GM18519 (cell line): ENCODE results near the gene PATZ1.
"Not testable (repeated sequence)": the region's sequence is repeated elsewhere in the genome, so short reads cannot be mapped to it uniquely, and the experiment has no call there.

Experiments used
- ATAC-seq: cut with Tn5 transposase; IDR thresholded peaks from one replicate; pipeline ENCODE4 v1.9.1; 2021; ENCODE audit warnings: mild to moderate bottlenecking, moderate library complexity; ENCODE audit not compliant: unreplicated experiment, low FRiP score

Gene PATZ1

DNA sequence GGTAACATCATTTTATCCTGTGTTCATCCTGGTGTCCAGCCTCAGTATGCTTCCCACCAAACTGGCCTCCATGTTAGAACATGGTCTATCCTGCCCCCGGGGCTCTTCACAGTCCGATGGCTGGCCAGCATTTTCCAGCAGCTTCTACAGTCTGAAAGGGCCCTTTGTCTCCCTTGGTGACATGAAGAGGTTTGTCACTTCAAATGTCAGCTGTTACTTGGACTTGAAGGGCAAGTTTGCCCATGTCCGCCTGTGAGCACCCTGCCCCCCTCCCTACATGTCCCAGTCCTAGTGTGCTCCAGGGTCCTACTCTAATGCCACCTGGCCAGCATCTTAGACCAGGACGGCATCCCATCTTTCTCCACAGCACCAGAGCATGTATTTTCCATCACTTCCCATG is 24.7 kb downstream of the PATZ1 start:
- ATAC-seq: no peak

DNA sequence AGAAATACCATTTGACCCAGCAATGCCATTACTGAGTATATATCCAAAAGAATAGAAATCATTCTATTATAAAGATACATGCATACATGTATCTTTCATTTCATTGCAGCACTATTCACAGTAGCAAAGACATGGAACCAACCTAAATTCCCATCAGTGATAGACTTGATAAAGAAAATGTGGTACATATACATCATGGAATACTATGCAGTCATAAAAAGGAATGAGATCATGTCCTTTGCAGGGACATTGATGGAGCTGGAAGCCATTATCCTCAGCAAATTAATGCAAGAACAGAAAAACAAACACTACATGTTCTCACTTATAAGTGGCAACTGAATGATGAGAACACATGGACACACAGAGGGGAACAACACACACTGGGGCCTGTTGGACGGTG is 31.9 kb downstream of the PATZ1 start:
- ATAC-seq: not testable (repeated sequence)

DNA sequence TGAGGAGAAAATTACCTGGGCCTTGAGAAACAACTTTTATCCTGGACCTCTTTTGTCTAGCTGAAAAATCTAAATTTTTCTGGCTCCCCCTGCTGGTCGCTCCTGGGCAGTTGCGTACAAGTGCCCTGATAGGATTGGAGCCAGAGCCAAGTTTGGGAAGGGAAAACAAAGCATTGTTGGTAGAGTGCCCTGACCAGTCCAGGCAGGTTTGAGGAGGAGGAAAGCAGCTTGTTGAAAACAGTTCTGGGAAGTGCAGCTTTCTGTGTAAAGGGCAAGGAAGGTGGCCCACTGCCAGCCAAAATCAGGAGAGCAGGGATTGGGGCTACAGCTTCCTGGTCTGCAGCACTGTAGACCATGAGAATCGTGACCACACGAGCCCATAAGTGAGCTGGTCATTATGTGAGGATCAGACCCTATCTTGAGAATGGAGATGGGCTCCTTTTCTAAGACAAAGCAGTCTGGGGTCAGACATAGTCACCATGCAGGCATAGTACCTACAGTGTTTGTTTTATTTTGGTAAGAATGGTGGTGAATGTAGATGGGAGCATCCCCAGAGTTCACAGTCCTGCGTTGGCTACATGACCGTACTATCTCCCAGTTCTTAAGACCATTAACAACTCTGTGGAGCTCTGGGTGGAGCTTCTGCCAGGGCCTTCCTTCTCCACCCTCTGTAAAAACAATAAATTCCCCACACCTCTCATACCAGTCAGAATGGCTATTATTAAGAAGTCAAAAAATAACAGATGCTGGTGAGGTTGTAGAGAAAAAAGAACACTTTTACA is 32.6 kb downstream of the PATZ1 start:
- no peak for ATAC-seq

DNA sequence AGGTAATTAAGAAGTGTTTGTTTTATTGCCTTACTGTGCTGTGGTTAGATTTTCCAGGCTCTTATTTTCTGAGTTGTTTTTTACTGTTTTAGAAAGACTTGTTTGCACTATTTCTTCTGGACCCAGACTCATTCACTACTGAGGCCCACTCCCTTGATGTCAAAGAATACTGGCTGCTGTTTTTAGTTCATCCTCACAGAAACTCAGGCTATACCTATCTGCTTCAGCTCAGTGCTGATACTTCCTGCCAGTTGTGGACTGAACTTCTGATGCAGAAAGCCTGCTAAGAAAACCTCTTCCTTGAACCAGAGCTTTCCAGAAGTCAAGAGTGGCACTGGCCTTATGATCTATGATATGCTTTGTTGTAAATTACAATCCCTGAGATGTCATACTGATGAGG is 38.0 kb downstream of the PATZ1 start:
- ATAC-seq: no peak

DNA sequence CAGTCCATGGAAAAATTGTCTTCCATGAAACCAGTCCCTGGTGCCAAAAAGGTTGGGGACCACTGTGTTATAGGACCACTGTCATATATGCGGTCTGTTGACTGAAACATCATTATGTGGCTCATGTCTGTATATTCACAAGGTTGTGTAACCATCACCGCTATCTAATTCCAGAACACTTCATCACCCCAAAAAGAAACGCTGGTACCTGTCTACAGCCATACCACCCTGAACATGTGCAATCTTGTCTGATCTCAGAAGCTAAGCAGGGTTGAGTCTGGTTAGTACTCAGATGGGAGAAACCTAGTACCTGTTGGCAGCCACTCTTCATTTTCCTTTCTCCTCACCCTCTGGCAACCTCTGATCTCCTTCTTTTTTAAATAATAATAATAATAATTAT is 41.0 kb downstream of the PATZ1 start:
- ATAC-seq: no peak

DNA sequence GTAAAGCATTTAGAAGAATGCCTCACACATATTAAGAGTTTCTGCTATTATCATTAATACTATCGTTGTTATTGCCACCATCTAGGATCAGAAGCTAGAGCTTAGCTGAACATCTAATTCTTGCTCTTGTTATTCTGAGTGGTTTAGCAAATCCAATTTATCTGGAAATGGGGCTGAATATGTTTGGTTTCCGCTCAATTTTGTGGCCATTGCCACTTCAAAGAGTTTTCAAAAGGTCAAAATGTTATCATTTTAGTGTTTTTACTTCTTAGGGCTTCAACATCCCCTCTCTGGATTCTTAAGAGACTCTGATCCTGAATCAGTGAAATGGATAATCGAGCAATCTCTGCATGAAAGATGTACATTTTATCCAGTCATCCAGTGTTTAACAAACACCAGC is 43.6 kb downstream of the PATZ1 start:
- ATAC-seq: no peak

DNA sequence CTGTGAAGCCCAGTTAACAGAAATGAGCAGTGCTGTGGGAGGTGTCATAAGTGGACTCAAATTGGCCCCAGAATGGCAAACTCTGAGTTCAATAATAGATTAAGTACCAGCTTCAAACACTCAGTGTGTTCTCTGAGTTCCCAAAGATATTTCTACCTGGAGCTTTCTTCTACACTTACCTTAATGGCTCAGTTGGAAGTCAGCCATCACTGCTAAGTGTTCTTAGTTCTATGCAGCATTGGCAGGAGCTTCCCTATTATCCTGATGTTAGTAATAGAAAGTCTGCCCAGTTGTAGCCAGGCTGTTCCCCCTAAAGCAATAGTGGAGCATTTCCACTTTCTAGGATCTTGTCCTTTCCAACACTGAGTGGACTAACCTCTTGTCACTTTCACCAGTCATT is 44.1 kb downstream of the PATZ1 start:
- no peak for ATAC-seq

DNA sequence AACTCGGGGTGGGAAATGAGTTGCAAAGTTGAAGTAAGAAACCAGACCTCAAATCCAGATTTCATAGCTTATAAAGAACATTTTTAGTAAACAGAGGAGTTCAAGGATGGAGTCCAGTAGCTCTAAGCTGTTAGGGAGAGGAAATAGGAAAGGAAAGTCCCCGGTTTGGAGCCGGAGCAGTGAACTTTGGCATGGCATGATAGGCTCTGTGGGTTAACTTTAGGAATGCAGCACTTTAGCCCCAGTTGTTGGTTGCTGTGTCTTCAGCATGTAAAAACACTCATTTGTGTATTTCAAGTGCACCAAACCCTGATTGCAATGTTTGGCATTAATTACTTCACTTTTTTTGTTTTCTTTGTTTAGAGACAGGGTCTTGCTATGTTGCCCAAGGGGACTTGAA is 45.2 kb downstream of the PATZ1 start:
- ATAC-seq: no peak

DNA sequence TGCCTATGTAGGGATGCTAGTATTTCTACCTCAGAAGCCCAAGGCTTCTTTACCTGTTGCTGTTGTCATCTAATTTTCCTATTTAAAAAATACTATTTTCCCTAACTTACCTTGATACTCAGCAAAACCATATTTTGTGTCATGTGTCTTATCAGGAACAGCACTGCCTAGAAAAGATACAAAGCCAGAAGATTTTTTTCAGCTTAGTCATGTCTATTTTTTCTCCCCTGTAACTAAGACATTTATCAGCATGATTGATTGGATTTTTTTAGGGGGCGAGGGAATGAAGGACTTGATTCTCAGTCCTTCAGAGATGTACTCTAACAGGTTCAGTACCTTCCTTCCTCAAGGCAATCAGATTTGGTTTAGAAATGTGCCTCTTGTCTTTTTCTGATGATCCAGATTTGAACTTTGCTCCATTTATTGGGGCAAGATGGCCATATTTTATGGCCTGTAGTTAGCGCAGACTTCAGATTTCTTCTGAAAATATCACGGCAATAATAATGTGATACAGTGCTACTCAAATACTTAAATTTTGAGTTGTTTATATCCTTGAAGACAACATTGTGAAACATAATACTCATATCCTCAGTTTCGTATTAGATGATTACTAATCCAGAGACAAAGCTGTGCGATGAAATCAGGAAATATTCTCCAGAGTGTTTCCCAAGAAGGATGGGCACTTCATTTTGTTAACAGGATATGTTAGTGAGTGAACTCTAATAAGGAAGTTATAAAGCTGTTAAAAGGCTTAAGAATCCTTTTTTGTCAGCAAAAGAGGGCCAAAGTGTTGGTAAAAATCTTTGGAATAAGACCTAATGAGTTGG is 50.1 kb downstream of the PATZ1 start:
- no peak for ATAC-seq

DNA sequence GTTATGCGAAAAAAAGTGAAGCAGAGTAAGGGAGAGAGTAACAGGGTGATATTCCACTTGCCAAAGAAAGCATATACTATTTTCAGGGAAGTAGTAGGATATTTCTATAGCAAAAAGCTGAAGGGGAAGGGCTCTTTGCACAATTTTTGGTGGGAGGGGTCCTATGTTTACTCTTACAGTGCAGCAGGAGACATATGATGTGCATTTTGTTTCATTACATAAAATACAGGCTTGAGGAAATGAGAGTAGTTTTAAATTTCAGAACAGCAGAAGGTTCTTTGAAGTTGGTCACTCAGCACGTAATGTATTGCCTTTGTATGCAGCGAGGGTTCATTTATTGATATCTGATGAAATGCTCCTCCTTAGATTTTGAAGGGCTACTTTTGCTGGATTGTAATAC is 50.8 kb downstream of the PATZ1 start:
- no peak for ATAC-seq

DNA sequence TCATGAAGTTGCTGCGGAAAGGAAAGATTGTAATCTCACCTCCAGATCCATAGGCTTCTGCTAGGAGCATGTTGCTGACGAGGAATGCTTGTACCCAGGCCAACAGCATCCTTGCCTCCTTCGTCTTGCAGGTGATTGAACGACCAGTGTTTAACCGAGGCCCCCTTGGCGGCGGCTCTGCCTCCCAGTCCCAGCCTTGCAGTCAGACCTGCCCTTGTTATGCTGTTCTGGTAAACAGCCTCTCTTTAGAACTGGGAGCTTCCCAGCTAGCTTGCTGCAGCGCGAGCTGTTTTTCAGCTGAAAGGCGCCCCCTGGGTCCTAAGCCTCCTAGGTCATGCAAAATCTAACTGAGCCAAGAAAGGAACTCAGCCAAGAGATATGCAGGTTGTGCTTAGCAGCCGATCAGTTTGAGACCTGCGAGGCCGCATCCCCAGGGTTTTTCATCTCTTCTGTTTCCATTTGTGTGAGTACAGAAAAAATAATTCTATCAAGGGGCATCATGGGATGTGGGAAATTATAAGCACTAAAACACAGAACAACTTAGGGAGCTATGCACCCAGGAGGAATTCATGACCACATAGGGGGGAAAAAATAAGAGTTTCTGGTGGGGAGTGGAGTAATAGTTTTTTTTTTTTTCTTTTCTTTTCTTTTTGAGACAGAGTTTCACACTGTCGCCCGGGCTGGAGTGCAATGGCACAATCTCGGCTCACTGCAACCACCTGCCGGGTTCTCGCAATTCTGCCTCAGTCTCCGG is 53.7 kb downstream of the PATZ1 start, which contains the start of gene PIK3IP1:
Gene PIK3IP1, minus strand, starts transcription at position 253 of the 754 bp plus-strand sequence. Its CDS starts 144 bp downstream, at position 109.
- ATAC-seq: no peak

DNA sequence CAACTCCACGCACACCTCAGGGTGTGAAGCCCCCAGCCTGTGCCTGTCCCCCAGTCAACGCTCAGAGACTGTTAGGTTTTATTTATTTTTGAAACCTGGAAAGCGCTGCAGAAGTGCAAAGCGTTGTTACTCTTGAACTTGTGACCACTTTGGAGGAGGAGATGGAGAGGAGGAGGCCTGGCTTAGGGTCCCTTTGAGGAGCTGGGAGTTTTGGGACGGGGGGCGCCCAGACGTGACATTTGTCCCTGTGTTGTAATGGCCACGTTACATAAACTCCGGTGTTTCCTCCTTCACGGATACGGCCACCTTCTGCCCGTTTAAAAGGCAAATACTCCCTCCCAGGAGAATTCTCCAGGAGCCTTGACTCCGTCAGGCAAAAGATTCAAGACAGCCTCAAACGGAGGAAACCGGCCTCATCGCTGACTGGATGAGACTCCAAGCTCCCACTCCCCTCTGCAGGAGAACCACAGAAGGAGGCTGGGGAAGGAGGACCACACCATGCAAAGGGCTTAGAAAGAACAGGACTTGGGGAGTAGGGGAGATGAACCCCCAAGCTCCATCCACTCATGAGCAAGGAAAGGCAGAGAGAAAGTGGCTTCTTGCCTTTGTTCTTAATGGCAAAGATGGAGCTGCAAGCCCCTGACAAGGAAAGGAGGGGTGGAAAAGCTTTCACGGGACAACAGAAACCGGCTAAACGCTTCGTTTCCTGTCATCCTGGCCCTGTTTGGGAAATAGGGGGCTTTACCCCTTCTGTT is 54.5 kb downstream of the PATZ1 start:
- no peak for ATAC-seq

DNA sequence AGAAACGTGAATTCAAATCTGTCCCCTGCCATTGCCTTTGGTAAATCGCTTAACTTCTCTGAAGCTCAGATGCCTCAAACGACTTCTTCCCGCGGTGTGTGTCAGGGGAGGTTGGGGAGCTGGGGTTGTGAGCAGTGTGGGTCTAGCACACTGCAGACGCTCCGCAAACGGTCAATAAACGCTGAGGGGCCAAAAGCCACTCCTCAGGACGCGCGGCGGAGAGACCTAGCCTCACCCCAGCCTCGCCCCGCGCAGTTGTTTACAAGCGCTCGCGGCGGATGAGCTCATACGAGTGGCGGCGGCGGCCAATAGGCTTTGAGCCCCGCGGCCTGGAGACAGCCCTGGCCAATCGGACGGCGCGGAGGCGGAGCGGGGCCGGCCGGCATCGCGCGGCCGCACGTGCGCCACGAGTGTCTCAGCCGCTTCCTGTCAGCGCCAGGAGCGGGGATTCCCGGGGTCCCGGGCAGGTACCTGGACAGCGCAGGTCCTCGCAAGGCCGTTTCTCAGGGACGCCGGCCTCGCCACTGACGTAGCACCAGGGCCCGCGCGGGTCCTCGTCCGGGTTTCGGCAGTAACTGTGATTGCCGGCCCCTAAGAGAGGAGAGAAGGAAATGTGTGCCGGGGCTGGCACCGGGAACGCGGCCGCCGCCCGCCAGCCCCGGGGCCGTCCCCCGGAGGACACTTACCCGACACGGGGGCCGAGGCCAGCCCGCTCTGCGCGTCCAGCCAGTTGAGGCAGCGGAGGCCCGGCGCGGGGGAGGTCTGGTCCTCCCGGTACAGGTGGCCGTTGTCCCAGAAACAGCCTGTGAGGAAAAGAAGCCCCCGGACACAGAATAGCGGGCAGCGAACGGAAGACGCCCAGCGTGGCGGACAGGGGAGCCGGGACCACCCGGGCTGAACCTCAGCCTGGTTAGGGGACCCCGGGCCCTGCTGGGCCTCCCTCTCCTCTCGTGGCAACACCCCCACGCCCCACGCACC is 55.4 kb downstream of the PATZ1 start:
- peak; percentile 59 for ATAC-seq

DNA sequence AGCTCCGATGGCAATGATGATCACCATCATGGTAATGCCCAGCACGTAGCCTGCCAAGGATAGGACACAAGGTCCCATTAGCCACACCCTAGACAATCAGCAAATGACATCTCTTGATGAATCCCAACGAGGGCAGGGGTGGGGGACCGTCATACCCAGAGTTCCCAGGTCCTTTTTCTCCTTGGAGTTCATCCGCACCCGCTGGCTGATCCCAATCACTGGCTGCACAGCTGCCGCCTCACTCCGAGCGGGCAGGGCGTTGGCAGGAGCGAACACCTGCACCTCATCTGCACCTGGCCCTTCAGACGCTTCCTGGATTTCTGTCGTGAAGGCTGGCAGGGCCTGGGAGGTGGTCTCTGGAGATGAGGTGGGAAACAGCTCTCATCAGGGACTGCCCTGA is 56.8 kb downstream of the PATZ1 start:
- ATAC-seq: no peak

DNA sequence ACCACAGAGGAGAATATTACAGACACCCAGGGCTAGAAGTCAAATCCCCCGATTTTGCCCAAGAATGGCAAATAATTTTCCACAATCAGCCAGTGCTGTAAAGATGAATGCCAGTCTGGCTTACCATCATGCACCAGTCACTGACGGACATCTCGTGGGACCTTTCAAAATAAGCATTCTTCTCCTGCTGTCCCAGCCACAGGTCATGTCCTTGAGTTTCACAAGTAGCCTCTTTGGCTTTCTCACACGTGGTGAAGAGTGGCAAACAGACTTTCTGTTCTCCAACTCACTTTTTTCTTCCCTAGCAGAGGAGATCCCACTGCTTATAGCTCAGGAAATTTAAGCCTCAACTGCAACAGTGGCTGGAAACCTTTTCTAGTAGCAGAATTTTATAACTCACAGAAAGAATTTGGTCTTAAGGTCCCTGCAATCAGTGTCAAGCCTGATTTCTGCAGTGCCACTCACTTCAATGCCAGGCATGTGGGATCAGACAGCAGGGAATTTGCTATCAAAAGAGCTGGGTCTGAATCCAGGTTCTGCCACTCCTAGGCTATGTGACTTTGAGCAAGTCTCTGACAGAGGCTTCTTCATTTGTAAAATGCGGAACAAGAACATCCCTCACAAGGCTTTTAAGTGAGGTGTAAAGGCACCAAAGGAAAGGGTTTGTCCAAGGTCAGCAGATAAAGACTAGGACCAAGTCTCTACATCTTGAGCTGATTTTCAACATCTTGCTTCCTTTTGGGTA is 57.5 kb downstream of the PATZ1 start:
- ATAC-seq: no peak

DNA sequence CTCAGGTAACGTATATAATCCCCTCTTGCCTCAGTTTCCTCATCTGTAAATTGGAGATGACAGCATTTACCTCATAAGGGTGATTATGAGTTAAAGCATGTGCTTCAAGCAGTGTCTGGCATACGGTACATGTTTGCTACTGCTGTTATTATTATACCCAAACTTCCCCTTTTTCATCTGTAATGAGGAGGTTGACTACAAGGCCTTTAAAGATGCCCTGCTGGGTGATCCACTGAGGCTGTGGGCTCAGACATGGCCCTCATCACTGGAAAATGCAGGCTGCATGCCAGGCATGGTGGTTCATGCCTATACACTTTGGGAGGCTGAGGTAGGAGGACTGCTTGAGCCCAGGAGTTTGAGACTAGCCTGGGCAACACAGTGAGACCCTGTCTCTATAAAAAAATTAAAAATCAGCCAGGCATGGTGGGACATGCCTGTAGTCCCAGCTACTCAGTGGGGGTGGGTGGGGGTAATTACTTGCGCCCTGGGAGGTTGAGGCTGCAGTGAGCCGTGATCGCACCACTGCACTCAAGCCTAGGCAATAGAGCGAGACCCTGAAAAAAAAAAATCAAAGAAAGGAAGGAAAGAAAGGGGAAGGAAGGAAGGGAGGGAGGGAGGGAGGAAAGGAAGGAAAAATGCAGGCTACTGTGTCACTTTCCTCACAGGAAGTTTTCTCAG is 58.2 kb downstream of the PATZ1 start:
- no peak for ATAC-seq

DNA sequence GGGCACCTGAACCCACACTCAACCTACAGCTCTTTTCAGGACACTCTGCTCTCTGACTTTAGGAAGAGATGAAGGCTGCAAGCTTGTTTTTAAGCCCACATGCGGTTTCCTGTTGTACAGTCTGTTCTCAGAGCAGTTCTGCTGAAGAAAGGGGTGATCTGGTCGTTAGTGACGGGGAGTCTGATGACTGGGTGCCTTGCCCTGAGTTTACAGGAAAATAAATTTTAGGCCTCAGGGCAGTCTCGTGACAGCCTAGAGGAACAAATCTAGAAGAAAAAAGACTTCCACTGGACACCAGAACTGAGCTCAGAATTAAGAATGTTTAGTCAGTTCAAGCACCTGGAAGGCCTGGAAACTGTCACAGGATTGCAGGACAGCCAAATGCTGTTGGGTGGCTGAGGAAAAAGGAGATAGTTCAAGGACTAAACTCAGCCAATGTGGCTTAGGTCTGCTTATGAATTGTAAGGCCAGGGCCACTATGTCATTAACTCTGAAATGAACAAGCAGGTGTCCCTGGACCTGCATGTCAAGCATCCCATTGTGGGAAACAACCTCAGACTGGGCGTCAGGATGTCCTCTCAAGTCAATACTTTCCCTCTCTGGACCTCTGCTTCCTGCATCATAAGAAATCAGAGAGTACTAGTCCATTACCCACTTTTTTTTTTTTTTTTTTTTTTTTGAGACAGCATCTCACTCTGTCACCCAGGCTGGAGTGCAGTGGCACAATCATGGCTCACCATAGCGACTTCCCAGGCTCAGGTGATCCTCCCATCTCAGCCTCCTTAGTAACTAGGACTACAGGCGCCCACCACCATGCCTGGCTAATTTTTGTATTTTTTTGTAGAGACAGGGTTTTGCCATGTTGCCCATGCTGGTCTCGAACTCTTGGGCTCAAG is 59.5 kb downstream of the PATZ1 start:
- ATAC-seq: no peak
